GM10266 (cell line): ENCODE results near the gene PLEKHM3.

Source experiments
- DNase-seq: peaks from one replicate; pipeline ENCODE4 v3.0.0; 2012; ENCODE audit errors: extremely low spot score
- TF ChIP-seq, protein P1 (sequence below): IDR thresholded peaks from 2 replicates; pipeline ENCODE4 v1.5.1; 2012; ENCODE audit warnings: mild to moderate bottlenecking, low read depth; ENCODE audit not compliant: control insufficient read depth, insufficient read depth; ENCODE audit errors: missing control alignments

Gene PLEKHM3

DNA sequence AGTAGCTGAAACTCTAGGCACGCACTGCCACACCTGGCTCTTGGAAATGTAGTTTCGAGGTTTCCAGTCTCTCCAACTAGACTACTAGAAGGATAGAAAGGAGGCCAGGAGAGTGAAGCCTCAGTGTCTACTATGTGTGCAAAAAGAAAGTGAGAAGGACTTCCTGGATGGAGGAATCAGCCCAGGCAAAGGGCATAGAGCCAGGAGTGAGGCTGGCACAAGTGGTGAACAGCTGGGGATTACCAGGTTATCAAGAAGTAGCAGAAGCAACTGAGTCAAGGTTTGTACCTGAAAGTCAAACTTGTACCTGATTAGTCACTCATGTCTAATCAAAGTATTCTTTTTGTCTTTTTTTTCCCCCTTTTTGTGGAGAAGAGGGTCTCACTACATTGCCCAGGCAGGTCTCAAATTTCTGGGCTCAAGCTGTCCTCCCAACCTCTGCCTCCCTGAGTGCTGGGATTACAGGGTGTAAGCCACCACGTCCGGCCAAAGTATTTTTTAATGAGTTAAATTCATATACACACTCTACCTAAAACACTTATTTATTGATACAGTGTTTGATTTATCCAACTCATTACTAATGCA, 246.9 kb downstream of the PLEKHM3 start:
- DNase-seq, result no peak
- TF ChIP-seq, protein P1, sequence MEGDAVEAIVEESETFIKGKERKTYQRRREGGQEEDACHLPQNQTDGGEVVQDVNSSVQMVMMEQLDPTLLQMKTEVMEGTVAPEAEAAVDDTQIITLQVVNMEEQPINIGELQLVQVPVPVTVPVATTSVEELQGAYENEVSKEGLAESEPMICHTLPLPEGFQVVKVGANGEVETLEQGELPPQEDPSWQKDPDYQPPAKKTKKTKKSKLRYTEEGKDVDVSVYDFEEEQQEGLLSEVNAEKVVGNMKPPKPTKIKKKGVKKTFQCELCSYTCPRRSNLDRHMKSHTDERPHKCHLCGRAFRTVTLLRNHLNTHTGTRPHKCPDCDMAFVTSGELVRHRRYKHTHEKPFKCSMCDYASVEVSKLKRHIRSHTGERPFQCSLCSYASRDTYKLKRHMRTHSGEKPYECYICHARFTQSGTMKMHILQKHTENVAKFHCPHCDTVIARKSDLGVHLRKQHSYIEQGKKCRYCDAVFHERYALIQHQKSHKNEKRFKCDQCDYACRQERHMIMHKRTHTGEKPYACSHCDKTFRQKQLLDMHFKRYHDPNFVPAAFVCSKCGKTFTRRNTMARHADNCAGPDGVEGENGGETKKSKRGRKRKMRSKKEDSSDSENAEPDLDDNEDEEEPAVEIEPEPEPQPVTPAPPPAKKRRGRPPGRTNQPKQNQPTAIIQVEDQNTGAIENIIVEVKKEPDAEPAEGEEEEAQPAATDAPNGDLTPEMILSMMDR, result no peak

DNA sequence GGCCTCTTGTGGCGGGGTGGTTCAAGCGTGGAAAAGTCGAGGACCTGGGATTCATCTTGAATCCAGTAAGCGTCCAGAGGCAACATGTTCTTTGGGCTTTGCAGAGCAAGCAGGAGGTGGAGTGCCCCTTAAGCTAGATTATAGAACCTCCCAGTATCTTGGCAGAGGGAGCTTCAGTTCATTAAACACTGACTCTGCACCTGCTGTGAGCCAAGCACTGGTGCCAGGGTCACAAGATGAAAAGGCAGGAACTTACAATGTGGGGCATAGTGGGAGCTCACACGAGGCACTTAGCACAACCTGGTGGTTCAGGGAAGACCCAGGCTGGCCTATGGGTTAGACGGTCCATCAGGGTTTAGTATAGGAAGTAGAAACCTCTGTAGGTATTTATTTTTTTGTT, 248.2 kb downstream of the PLEKHM3 start:
- TF ChIP-seq, protein P1, result no peak
- no peak for DNase-seq

DNA sequence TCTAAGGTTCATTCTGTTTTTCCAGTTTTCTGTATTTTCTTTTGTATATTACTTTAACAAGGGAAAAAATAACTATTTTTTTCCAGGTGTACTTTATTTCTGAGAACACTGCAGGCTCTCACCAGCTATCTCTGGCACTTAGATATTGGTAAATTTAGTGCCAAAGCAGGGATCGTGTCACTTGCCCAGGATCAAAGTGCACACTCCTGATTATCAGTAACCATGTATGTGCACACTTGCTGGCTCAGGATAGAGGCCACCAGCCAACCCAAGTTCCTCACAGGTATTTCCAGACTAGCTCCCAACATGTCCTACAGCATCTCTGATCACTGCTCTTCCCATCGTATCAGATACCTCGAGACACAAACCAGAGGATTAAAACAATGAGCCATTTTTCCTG, 249.9 kb downstream of the PLEKHM3 start:
- TF ChIP-seq, protein P1, result no peak

DNA sequence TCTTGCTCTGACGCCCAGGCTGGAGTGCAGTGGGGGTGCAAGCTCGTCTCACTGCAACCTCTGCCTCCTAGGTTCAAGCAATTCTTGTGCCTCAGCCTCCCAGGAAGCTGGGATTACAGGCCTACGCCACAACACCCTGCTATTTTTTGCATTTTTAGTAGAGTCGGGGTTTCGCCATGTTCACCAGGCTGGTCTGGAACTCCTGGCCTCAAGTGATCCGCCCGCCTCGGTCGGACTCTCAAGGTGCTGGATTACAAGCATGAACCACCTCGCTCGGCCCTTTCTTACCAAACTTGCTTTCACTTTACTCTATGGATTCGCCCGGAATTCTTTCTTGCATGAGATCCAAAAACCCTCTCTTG, 252.5 kb downstream of the PLEKHM3 start:
- no peak for DNase-seq
- TF ChIP-seq, protein P1, result no peak

More for the DNA sequence above, 249.9 kb downstream of the PLEKHM3 start:
- DNase-seq, result no peak

DNA sequence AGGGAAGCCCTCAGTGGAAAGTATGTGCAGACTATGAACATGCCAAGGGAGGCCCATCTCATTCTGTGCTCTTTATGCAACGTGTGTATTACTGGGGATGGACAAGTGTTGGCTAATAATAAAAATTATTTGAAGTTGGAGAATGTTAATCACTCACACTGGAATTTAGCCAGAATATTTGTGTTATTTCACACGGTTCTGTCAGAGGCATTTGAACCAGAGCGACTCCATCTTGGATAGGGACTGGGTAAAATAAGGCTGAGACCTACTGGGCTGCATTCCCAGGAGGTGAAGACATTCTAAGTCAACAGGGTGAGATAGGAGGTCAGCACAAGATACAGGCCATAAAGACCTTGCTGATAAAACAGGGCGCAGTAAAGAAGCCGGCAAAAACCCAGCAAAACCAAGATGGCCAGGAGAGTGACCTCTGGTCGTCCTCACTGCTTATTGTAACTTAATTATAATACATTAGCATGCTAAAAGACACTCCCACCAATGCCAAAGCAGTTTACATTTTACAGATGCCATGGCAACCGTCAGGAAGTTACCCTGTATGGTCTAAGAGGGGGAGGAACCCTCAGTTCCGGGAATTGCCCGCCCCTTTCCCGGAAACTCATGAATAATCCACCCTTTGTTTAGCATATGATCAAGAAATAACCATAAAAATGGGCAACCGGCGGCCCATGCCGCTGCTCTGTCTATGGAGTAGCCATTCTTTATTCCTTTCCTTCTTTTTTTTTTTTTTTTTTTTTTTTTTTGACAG, 253.1 kb downstream of the PLEKHM3 start:
- no peak for DNase-seq
- TF ChIP-seq, protein P1, result no peak

DNA sequence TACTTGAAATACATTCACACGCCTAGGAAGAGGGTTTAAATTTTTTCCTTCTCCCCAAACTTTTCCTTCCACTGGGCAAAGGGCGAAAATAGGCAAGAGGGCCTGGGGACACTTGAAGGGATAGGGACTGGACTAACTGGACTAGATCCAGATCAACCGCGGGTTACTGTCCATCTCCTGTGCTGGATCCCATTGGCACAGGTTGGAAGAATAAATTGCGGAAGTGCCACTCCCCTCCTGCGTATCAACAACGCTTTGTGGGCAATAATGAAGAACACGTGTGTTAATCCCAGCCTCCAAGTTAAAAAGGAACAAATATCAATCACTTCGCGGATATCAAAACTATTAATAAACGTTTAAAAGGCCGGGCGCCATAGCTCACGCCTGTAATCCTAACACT, 253.9 kb downstream of the PLEKHM3 start:
- TF ChIP-seq, protein P1, result no peak
- DNase-seq, result no peak
